Parathyroid adenoma (tissue), 2 donors: Measurements from ENCODE around the gene MGAT3.

Source experiments
- H2AFZ ChIP-seq: fragments of 300-600 bp; sonication (generic); one replicate; pipeline ENCODE4 v1.7.0; 2017; ENCODE audit warnings: antibody characterized with exemption, mild to moderate bottlenecking
- H3K27ac ChIP-seq: fragments of 300-600 bp; sonication (generic); one replicate; pipeline ENCODE4 v1.7.0; 2017
- H3K27me3 ChIP-seq: fragments of 300-600 bp; sonication (generic); one replicate; pipeline ENCODE4 v1.7.0; 2017; ENCODE audit warnings: low read length; ENCODE audit not compliant: control insufficient read depth, insufficient read depth
- H3K36me3 ChIP-seq: fragments of 300-600 bp; sonication (generic); one replicate; pipeline ENCODE4 v1.7.0; 2017; ENCODE audit warnings: low read length; ENCODE audit not compliant: control insufficient read depth, insufficient read depth
- H3K4me1 ChIP-seq: fragments of 300-600 bp; sonication (generic); one replicate; pipeline ENCODE4 v1.7.0; 2017; ENCODE audit warnings: control low read depth
- H3K4me2 ChIP-seq: fragments of 300-600 bp; sonication (generic); one replicate; pipeline ENCODE4 v1.7.0; 2017; ENCODE audit warnings: low read length
- H3K4me3 ChIP-seq: fragments of 300-600 bp; sonication (generic); one replicate; pipeline ENCODE4 v1.7.0; 2017; ENCODE audit warnings: low read depth, low read length
- H3K79me2 ChIP-seq: fragments of 300-600 bp; sonication (generic); one replicate; pipeline ENCODE4 v1.7.0; 2017; ENCODE audit warnings: control low read depth
- H3K9ac ChIP-seq: fragments of 300-600 bp; sonication (generic); one replicate; pipeline ENCODE4 v1.7.0; 2017; ENCODE audit warnings: mild to moderate bottlenecking
- H3K9me3 ChIP-seq: fragments of 300-600 bp; sonication (generic); one replicate; pipeline ENCODE4 v1.7.0; 2017; ENCODE audit warnings: low read length; ENCODE audit not compliant: control insufficient read depth
- CTCF ChIP-seq: fragments of 300-600 bp; sonication (generic); IDR thresholded peaks from one replicate; pipeline ENCODE4 v1.7.0; 2017; ENCODE audit warnings: antibody characterized with exemption, mild to moderate bottlenecking
- donor health status: primary hyperparathyroidism.

The MGAT3 gene

GRCh38 chr22:39446239-39446721, 10.5 kb upstream of the MGAT3 start:
- Histone ChIP-seq H3K36me3 (no peaks in the 10 kb centered on the region), H3K27ac (no peak overlapping the region), H3K9me3 (no peaks in the 10 kb centered on the region), H3K27me3 (no peaks in the 10 kb centered on the region), H3K9ac (no peak overlapping the region), H3K4me2 (no peak overlapping the region), H3K4me3 (no peak overlapping the region), H3K4me1 (no peaks in the 10 kb centered on the region), H2AFZ (no peak overlapping the region), H3K79me2 (no peaks in the 10 kb centered on the region)
- TF ChIP-seq CTCF, result no peak

GRCh38 chr22:39448205-39449054, 8.4 kb upstream of the MGAT3 start:
- Histone ChIP-seq H2AFZ (no peak overlapping the region), H3K4me3 (no peak overlapping the region), H3K9ac (no peak overlapping the region), H3K9me3 (no peaks in the 10 kb centered on the region), H3K4me2 (no peak overlapping the region), H3K27me3 (no peaks in the 10 kb centered on the region), H3K36me3 (no peaks in the 10 kb centered on the region), H3K79me2 (no peaks in the 10 kb centered on the region), H3K27ac (no peak overlapping the region), H3K4me1 (no peaks in the 10 kb centered on the region)
- TF ChIP-seq CTCF, result no peak

- no peaks in the 10 kb centered on the region for H3K9me3 ChIP-seq
- no peak overlapping the region for H2AFZ ChIP-seq
- H3K4me2 ChIP-seq, result no peak overlapping the region
- no peak for TF ChIP-seq CTCF
- no peak overlapping the region for H3K27ac ChIP-seq
- H3K4me3 ChIP-seq, result no peak overlapping the region
- no peaks in the 10 kb centered on the region for H3K4me1 ChIP-seq
- H3K27me3 ChIP-seq, result no peaks in the 10 kb centered on the region
- H3K9ac ChIP-seq, result no peak overlapping the region
- H3K79me2 ChIP-seq, result no peaks in the 10 kb centered on the region
- no peaks in the 10 kb centered on the region for H3K36me3 ChIP-seq
These were observed 7.1 kb upstream of the MGAT3 start for GRCh38 chr22:39449708-39450107.

GRCh38 chr22:39450258-39450955, 6.4 kb upstream of the MGAT3 start:
- H3K9ac ChIP-seq, result no peak overlapping the region
- no peak overlapping the region for H3K4me3 ChIP-seq
- no peak for TF ChIP-seq CTCF
- no peaks in the 10 kb centered on the region for H3K4me1 ChIP-seq
- H3K27me3 ChIP-seq, result no peaks in the 10 kb centered on the region
- H3K79me2 ChIP-seq, result no peaks in the 10 kb centered on the region
- no peak overlapping the region for H2AFZ ChIP-seq
- H3K27ac ChIP-seq, result no peak overlapping the region
- H3K4me2 ChIP-seq, result no peak overlapping the region
- H3K9me3 ChIP-seq, result no peaks in the 10 kb centered on the region
- no peaks in the 10 kb centered on the region for H3K36me3 ChIP-seq
